GM21576 (cell line): Measurements from ENCODE around the gene CELA3B.
"Not testable (repeated sequence)": the region's sequence is repeated elsewhere in the genome, so short reads cannot be mapped to it uniquely, and the experiment has no call there.

ENCODE experiments used
- ATAC-seq: cut with Tn5 transposase; IDR thresholded peaks from one replicate; pipeline ENCODE4 v1.9.1; 2021; ENCODE audit warnings: mild to moderate bottlenecking, moderate library complexity; ENCODE audit not compliant: unreplicated experiment

The CELA3B gene, protein sequence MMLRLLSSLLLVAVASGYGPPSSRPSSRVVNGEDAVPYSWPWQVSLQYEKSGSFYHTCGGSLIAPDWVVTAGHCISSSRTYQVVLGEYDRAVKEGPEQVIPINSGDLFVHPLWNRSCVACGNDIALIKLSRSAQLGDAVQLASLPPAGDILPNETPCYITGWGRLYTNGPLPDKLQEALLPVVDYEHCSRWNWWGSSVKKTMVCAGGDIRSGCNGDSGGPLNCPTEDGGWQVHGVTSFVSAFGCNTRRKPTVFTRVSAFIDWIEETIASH

DNA sequence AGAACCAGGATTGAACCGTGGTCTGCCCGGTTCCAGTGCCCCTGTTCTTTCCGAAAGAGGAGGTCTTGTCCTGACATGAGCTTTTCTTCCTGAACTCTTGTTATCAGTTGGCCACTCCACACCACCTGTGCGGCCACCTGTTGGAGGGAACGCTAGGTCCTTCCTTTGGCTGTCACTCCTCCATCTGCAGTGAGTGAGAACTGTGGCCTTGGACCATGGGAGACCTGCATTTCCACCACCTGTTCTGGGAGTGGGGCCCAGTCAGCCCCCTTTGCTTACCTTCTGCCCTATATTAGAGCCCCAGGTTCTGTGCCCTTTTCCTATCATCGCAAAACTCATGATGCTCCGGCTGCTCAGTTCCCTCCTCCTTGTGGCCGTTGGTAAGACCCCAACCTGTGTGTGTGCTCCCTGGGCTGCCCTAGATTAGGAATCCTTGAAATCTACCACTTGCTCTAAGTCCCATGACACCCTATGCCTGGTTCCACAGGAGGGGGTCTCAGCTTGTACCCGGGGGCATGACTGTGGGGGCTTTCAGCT is at the start of gene CELA3B:
TSS of gene CELA3B (plus strand) at position 320 of the 537 bp plus-strand sequence. CDS start at position 338, 18 bp downstream.
- ATAC-seq: not testable (repeated sequence)

DNA sequence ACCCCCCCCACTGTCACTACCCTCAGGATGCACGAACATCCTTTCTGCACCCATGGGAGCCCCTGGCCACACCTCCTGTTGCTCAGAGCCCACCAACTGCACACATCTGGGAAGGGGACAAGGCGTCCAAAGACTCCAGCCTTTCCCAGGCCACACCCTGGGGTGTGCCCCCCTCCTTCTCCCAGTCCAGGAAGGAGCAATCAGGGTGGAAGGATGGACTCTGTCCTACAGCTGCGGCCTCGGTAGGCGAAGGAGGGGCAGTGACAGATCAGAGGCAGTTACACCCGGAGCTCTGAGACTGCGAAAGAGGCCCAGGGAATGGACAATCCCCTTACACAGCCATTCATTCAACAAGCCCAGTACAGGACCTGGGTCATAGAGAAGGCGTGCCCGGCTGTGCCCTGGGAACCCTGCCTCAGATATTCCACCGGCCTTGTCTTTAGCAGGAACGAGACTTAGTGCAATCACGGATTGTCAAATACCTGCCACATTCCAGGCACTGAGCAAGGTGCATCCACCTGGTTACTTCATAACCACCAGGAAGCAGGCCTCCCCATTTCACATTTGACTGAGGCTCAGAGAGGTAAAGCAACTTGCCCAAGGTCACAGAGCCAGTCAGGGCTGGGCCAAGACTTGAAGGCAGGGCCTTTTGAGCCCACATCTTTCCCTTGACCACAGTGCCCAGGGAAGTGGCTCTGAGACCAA is 49.1 kb upstream of the CELA3B start:
- ATAC-seq: no peak

DNA sequence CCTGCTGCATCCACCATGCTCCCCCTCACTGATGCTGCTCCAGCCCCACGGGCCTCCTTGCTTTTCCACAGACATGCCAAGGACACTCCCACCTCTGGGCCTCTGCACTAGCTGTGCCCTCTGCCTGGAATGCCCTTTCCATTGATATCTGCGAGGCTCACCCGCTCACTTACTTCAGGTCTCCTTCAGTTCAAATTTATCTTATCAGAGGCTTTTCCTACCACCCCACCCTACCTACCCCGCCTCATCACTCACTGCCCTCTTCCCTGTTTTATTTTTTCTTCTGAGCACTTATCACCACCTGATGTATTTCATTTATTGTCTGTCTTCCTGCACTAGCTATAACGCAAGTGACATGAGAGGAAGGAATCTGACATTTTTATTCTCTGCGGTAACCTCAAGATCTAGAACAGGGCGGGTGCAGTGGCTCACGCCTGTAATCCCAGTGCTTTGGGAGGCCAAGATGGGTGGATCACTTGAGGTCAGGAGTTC is 46.7 kb upstream of the CELA3B start:
- ATAC-seq: no peak

DNA sequence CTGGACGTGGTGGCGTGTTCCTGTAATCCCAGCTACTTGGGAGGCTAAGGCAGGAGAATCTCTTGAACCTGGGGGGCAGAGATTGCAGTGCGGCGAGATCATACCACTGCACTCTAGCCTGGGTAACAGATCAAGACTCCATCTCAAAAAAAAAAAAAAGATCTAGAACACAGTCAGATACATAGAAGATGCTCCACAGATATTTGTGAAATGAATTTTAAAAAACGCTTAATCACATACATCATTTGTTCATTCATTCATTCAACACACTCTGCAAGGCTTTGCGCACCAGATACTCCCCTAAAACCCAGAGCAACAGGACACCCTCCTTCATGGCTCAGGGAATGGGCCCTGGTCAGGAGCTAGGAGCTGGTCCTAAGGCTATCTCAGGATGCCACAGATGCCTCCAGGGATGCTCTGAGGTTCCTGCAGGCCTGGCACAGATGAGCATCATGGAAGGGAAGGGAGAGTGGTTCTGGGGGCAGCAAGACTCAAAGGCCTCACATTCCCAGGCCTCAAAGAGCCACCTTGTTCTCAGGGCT is 46.1 kb upstream of the CELA3B start:
- ATAC-seq: no peak

DNA sequence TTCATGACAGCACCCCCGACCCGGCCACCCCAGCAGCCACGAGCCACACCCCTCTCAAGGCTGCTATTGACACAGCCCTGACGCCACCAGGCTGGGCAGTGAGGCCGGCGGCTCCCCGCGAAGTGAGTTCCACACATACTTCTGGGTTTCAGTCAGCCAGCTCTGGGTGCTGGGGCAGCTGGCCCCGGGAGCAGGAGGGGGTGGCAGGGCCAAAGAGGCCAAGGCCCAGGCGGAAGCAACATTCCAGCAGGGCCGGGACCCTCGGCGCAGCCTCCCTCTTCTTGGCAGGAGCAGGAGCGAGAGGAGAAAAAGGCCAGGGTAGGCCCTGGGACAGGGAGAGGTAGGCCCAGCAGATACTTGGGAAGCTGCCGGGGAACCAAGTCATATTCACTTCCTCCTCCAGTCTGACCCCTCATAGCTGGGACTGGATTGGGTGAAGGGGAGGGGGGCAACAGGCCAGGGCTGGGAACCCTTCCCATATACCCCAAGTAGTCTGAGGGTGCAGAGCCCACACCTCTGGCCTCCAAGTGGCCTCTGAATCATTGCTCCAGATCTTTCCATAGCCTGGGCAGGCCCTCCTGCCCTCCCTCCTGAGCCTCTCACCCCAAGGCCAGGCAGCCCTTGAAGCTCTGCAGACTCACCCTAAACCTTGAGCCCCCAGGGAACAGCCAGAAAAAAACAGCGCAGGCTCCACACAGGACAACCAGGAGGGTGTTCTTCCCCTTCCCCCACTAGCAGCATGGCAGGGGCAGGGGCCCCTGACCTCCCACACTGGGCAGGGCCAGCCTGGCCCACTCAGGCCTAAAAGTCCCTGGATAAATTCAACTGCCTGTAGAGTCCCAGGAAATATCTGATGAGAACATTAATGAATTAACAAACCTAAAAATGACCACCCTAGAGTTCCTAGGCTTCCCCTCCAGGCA is 45.4 kb upstream of the CELA3B start:
- no peak for ATAC-seq

DNA sequence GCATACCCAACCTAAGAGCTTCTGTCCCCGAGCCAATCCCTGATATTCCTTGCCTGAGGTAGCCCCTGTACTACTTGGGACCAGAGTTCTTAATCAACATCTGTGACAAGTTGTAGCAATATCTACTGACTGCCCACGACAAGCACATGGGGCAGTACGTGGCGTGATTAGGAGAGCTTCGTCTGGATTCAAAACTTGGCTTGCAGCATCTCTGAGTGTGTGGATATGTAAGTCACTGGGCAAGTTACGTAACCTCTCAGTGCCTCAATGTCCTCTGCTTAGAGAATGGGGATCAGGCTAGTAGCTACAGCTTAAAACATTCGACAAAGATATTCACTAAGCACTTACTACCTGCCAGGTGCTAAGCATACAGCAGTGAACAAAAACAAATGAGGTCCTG is 44.7 kb upstream of the CELA3B start:
- no peak for ATAC-seq

DNA sequence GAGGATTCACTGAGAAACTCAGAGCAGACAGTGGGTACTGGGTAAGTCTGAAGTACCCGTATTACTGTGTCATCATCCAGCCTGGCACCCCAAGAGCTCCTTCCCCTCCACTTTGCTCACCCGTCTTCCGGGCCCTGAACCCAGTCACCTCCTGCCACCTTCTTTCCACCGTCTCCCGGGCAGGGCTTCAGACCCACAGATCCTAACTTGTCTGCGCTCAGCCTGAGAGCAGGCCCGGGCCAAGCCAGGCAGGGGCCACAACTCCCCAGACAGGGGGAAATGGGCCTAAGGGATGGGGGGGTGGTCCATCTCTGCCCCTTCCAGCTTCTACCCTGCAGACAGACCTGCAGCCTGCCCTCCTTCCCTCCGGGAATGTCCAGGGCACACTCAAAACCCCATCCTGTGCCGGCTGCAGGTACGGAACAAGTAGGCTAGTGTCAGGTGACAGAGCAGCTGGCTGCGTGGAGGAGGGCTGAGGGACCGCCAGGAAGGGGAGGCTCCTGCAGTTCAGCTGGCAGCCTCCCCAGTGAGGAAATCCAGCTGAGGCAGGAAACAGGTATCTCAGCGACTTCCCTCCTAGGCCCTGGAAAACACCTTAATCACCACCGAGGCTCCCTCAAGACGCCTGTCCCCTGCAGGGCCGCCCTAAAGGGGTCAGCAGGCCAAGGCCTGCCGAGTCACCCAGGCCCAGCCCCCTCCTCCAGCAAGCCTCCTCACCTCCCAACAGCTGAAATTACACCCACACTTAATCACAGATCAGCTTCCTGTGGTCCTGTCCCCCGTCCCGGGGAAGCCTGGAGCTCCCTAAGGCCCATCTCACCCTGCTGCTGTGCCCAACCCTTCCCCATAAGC is 43.2 kb upstream of the CELA3B start:
- no peak for ATAC-seq

DNA sequence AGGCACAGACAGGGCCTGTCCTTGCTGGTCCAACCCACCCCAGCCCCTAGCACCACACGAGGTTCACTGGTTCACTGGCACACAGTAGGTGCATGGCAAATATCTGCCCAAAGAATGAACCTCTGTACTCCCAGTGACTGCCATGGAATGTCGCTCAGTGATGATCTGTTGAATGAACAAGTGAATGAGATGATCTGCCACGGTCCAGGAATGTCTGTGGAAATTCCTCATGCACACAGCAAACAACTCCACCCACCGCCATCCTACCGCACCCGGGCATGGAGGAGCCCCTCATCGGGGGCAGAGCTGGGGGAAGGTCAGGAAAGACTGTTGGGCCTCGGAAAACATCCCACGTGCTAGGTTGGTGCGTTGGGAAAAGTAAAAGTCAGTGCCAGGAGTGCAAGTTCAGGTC is 41.4 kb upstream of the CELA3B start:
- ATAC-seq: no peak

DNA sequence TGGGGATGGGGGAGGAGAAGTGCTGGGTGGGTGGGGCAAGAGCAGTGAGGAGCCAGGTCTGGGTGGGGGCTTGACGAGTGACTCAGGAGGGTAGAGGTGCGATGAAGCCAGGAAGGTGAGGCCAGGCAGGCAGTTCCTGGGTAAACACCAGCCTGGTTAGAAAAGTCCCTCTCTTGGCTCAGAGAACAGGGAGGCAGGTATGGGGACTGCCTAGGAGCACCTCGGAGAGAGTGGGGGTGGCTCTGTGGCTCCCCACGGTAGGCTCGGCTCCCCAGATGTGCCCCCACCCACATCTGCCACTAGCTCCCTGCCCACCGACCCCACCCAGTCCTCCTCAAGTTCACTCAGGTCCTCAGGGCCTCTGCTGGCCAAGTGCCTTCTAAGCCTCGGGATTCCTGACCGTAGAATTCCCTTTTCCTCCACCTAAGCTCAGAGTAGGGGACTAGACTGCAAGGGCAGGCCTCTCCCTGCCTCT is 40.9 kb upstream of the CELA3B start:
- ATAC-seq: no peak

DNA sequence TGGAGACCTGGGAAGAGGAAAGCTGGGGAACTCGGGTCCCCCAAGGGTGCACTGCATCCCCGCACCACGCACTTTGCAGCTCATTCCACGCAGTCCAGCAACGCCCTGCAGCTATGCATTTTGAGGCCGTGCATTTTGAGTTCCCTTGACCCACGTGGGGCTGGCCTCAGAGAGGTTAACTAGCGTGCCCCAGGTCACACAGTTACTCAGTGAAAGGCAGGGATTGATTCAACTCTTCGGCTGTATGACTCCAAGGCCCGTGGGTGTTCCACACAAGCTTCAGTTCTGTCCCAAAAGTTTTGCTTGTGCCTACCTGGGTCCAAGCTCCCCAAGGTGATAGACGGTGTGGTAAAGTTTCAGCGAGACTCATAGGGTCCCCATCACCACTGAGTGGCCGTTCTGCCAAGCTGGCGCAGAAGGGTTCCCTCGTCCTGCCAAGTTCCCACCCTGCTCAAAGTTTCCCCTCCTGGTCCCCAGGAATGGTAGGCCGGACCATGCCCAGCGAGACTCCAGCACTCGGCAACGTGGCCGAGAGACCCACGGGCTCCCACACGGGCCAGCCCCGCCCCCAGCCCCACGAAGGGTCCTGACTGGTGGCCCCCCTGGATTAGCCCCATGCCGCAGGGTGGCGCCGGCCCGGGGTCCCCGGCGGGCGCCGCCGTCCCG is 40.3 kb upstream of the CELA3B start:
- no peak for ATAC-seq

DNA sequence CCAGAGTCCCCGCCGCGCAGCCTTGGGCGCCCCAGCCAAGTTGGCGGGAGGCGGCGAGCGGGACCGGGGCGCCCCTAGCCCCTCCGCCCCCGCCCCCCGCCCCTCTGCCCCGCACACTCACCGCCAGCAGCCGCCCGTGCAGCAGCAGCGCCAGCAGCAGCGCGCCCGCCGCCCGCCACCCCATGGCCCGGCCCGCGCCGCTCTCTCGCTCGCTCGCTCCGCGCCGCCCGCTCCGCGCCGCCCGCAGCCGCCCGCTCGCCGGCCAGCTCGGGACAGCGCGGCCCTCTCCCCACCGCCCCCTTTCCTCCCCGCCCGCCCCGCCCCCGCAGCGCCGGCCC is 39.8 kb upstream of the CELA3B start, which contains the start of gene HSPG2:
TSS of gene HSPG2 (minus strand) at position 277 of the 338 bp plus-strand sequence. CDS start at position 184, 93 bp downstream.
- ATAC-seq: no peak

DNA sequence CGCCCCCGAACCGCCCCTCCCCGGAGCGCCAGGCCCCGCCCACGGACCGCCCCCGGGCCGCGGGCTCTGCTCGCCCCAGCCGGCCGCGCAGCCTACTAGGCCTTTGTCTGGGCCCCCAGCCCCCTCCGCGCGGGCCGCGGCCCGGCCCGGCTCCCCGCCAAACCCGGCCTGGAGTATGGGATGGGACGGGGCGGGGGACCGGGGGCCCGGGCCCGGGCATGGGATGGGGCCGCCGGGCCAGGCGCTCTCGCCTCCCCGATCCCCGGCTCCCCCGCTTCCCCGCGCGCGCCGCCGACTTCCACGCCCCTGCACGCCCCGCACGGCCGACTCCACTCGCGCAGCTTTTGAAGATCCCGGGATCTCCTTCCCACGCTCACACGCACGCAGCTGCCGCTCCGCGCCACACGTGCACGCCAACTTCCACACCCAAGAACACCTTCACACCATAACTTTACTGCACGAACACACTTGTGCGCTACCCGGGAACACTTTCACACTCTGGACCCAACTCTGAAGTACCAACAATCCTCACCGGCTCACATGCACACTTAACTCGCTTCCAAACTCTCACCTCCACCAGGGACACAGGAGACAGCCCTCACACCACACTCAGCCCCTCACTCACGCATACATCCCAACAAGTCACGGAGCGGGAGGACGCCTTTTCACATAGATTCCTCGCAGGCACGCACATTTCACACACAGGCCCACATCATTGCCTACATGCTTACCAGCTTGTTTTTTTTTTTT is 39.3 kb upstream of the CELA3B start:
- no peak for ATAC-seq

DNA sequence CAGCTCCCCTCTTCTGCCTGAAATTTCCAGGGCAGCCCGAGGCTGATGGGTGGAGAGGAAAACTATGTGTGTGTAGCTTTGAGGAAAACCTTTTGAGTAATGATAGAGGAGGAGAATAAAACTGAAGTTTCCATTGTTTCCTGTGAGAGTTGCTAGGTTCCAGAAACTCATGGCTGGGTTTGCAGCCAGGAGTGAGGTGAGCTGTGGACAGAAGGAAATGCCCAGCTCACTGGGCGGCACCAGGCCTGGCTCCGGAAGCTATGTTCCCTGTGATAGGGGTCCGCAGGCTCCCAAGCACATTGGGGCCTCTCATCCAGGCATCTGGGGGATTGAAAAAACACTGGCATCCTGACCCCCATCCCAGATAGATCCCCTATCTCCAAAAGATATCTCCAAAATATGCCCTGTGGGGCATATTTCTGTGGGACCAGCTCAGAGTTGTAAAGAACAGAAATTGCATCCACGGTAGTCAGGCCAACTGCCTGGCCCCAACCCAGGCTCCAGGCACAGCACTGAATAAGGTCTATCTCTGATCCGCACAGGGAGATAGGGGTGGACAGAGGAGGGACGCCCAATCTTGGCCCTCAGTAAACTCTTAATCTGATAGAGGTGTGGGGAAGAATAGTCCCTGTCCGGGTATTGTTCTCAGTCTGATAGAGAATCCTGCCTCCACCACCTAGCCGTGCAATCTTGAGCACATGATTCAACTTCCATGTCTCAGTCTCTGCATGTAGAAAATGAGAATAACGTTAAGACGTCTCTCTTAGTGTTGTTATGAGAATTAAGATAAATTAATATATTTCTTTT is 37.9 kb upstream of the CELA3B start:
- ATAC-seq: no peak

DNA sequence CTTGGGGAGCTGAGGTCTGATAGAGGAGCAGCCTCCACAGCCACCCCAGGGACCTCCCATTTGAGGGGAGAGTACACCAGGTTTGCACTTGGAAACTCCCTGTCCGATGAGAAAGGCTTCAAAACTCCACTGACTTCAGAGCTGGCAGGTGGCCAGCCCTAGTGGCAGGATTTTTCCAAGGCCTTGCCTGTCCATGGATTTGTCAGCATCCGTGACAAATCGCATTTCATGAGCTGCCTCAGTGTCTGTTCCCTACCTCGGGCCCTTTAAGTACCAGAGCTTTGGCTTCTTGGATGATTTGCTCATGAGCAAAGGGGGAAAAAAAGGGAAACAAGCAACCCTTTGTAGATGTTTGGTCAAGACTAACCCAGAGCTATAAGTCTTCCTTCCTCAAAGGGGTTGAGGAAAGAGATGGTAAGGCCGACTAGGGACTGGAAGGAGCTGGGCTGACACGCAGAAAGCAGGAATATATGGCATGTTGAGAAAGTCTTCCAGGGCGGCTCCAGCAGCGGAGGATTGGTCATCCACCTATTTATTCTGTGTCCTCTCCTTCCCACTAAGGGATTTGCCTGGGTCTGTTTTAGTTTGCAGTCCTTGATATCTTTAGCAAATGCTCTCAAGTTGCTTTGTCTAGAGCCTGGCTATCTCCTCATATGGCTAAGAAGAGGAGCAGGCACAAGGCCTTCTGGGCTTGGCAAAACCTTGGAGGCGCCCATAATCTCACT is 37.0 kb upstream of the CELA3B start:
- ATAC-seq: no peak

DNA sequence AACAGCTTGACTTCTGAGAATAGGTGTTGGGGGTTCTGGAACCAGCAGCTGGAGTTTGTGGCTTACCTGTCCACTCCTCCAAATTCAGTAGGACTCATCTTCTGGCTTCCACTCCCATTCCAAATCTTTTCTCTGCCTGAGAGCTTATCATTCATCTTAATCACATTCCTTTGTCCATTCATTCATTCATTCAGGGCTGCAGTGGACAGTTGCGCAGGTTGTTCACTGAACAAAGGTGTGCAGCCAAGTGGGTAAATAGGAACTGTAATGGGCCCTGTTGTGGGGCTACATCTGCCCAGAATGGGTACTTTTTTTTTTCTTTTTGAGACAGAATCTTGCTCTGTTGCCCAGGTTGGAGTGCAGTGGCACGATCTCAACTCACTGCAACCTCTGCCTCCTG is 36.3 kb upstream of the CELA3B start:
- no peak for ATAC-seq

DNA sequence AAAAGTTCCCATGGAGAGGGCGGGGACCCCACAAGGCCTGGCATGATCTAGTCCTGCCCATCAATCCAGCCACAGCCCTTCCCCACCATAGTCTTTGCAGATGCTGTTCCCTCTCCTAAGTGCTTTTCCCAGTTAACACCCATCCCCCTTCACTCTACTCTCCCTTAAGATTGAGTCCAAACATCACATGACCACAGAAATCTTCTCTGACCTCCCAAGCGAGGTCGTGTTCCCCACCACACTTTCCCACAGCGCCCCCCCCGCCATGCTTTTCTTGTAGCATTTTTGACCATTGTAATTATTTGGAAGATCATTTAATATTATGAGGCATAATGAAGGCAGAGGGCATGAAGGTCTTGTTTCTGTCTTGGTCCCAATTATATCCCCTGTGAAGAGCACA is 35.5 kb upstream of the CELA3B start:
- ATAC-seq: no peak

DNA sequence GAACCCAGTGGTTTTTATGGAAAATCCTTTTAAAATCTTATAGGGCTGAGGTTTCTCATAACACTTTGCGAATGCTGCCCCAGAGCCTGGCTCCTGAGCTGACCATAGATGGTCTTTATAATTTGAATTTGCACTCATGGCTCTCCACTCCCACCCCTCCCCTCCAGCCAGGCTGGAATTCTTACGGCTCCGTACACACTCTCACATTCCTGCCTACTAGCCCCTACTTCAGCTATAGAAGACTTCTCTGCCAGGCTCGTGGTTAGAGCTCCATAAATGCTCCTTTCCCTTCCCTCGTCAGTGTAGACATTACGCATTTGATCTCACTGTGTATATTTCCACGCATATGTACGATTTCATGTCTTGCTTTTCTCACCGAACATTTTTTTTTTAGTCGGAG is 34.4 kb upstream of the CELA3B start:
- no peak for ATAC-seq
